GM21619 (cell line): Measurements from ENCODE around the gene ZFP30.

Experiments
- ATAC-seq: cut with Tn5 transposase; IDR thresholded peaks from one replicate; pipeline ENCODE4 v1.9.1; 2021; ENCODE audit not compliant: unreplicated experiment

ZFP30 gene

GRCh38 chr19:37564624-37565369, 90.5 kb downstream of the ZFP30 start:
- no peak for ATAC-seq
